Heart right ventricle (tissue), 16 donors: ENCODE measurements around the gene CST11. TPM values are rescaled to one million over a fixed set of nuclear protein-coding genes. Genes with fewer than 3 reads are reported as not detected.

Experiments used
- ATAC-seq, 8 donors: fragments of 200-7000 bp; cut with Tn5 transposase; one replicate each; pipeline ENCODE4 v1.9.1; 2020; ENCODE audit warnings: mild to moderate bottlenecking in 8 of 8, moderate library complexity in 8 of 8, moderate number of reproducible peaks in 1 of 8
- DNase-seq, 2 donors: peaks; one replicate each; pipeline ENCODE4 v3.0.0-alpha.2; 2020
- H3K27ac ChIP-seq, 10 donors: fragments of 200-600 bp; sonication (generic) in 2 of 10; one replicate each; pipeline versions ENCODE4 v1.5.0 to v1.8.0; 2020 to 2022; ENCODE audit warnings: mild to moderate bottlenecking in 3 of 10
- H3K27me3 ChIP-seq, 7 donors: fragments of 200-600 bp; one replicate each; pipeline ENCODE4 v1.8.0; 2021 to 2022; ENCODE audit warnings: mild to moderate bottlenecking in 2 of 7
- H3K36me3 ChIP-seq, 9 donors: fragments of 200-600 bp; sonication (generic) in 1 of 9; one replicate each; pipeline versions ENCODE4 v1.5.0 to v1.8.0; 2020 to 2022; ENCODE audit warnings: mild to moderate bottlenecking in 2 of 9
- H3K4me1 ChIP-seq, 9 donors: fragments of 200-600 bp; sonication (generic) in 1 of 9; one replicate each; pipeline versions ENCODE4 v1.5.0 to v1.8.0; 2020 to 2022; ENCODE audit warnings: mild to moderate bottlenecking in 4 of 9
- H3K4me3 ChIP-seq, 10 donors: fragments of 200-600 bp; sonication (generic) in 2 of 10; one replicate each; pipeline versions ENCODE4 v1.5.0 to v1.8.0; 2020 to 2022; ENCODE audit warnings: mild to moderate bottlenecking in 7 of 10, moderate library complexity in 2 of 10
- H3K9me3 ChIP-seq, 11 donors: fragments of 200-600 bp in 10 of 11; sonication (generic) in 2 of 11; one replicate each; pipeline versions ENCODE4 v1.5.0 to v1.8.0; 2013 to 2022; ENCODE audit warnings: mild to moderate bottlenecking in 2 of 11, control low read depth in 1 of 11, moderate library complexity in 1 of 11
- CTCF ChIP-seq, 9 donors: fragments of 200-600 bp; sonication (generic) in 2 of 9; IDR thresholded peaks; one replicate each; pipeline versions ENCODE4 v1.5.0 to v1.8.0; 2021 to 2022; ENCODE audit warnings: antibody characterized with exemption in 9 of 9, mild to moderate bottlenecking in 5 of 9, moderate library complexity in 1 of 9
- WGBS, 2 donors: extraction: QIAGEN DNeasy Blood & Tissue Kit; methylation state at CpG; one replicate each; pipeline ENCODE4 v1.1.7; 2013; ENCODE audit warnings: inconsistent platforms in 1 of 2; 5-methylcytosine and 5-hydroxymethylcytosine counted together
- intact Hi-C, 10 donors: fragments of 100-400 bp; cut with DNase I; formaldehyde crosslinking; loops; one replicate each; pipeline versions ENCODE4 v1.11.1 to v1.14.2; 2022
- polyA plus RNA-seq, 2 donors: library from polyadenylated mRNA; stranded (reverse); fragments of 200-250 nt; gene quantifications; one replicate each; pipeline ENCODE4 v1.2.3, GENCODE V29; 2013
- total RNA-seq, 10 donors: library from RNA; stranded (reverse); fragmentation: NEBNext Ultra II Directional in 3 of 10; extraction: Animal tissue kit (Norgen Biotek cat#: 25700) in 3 of 10; gene quantifications; one replicate each; pipeline versions ENCODE4 v1.2.1 to v1.2.4, GENCODE V29; 2021 to 2023
- donor health status: Arrhythmogenic right ventricular cardiomyopathy.
- donor health status: ischemic (EF 13 %, LVEDD 7.1; RV severe dilation, severe dysfunction).
- donor health status: healthy with polysubstance abuse.
- donor health status: DM: no; HTN: yes; CAD: no.
- donor health status: DM: no; HTN: no; CAD: no.
- donor health status: ischemic (EF 25% LVEDD 6.9; RV normal size, moderate dysfunction).
- donor health status: ischemic (EF 25% LVEDD 5.7; RV mildly dilated, moderate dysfunction).
- donor health status: healthy.
- donor health status: DM: yes; HTN: yes; CAD: no.
- donor health status: Ischemic cardiomyopathy.
- donor health status: ischemic (EF 35%, LVEDD 5.7; RV mildly dilated, moderate dysfunction).
- donor health status: nonischemic (EF 11% LVEDD 7.7; RV severe dilation, severe dysfunction).
- donor health status: DM: yes; HTN: yes; CAD: no.
- donor health status: PGD.
- donor health status: ischemic (EF 29% LVEDD 5.4; RV normal size, mild dysfunction).
- donor health status: nonischemic (EF 23%, LVEDD 6.1; RV moderate dilation, normal function).

Gene CST11
- total and polyA plus RNA-seq, 12 donors, result not detected

DNA sequence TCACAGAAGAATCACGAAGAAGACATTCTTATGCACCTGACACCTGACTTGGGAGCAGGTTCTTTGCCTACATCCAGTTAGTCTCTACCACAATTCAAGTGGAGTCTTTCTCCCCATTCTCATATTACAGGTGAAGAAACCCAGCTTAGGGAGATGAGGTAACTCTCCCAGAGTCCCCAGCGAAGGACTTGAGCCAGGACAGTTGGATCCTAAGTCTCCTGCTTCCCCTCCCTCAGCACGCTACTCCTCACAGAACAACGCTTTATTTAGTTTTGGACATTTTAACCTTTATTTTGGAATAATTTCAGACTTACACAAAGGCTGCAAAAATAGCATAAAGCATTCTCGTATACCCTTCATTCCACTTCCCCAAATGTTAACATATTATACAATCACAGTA, 14.0 kb downstream of the CST11 start:
- WGBS, 2 donors, result 62 to 80% methylated on average over 5 of the region's 5 CpGs
- no peak for ATAC-seq
- DNase-seq, result no peak
- no peaks in the 10 kb centered on the region for H3K9me3 ChIP-seq
- no peak overlapping the region for H3K27ac ChIP-seq
- peaks cover 0 to 14% (median 3%) of the 10 kb centered on the region in 9 donors for H3K4me1 ChIP-seq
- no peaks in the 10 kb centered on the region for H3K27me3 ChIP-seq
- no peaks in the 10 kb centered on the region for H3K36me3 ChIP-seq
- intact Hi-C loops, result loop anchor here in 1 of 10 donors (5.0 kb wide), 1 partner anchor 169 kb away; the partner anchor contains the start of gene CST9
- no peak for TF ChIP-seq CTCF (IDR thresholded peaks at IDR 0.05)
- H3K4me3 ChIP-seq, result no peak overlapping the region

- WGBS, 2 donors, result 87 to 91% methylated on average over 9 of the region's 9 CpGs
- no peaks in the 10 kb centered on the region for H3K9me3 ChIP-seq
These were observed 15.4 kb downstream of the CST11 start for GRCh38 chr20:23437126-23437899.

DNA sequence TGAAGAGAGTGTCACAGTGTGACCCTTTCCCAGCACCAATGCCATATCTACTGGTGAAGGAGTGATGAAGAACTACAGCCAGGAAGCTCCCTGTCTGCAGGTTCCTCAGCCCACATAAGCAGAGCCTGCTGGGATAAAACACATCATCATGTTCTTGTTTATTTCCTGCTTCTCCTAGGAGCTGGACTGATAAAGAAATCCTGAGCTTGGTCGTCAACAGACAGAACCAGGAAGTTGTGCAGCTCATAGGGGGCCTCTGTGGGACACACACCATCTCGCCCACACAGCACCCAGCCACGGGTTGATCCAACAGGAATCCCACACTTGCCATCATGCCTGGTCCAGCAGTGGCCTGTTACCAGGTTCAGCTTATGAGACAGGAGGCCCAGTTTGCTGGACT, 16.0 kb downstream of the CST11 start:
- intact Hi-C loops, result loop anchor here in 1 of 10 donors (5.0 kb wide), 1 partner anchor 171 kb away; the partner anchor contains the start of gene CST9
- Histone ChIP-seq H3K27me3 (no peaks in the 10 kb centered on the region), H3K9me3 (no peaks in the 10 kb centered on the region), H3K27ac (peak overlapping the region in 1 of 10 donors; percentile 29), H3K4me3 (no peak overlapping the region), H3K4me1 (peaks cover 0 to 14% (median 3%) of the 10 kb centered on the region in 9 donors), H3K36me3 (no peaks in the 10 kb centered on the region)
- ATAC-seq (peak in 7 of 8 donors; percentile 33 to 75 (median 66)), DNase-seq (no peak)
- WGBS, 2 donors, result 34 to 43% methylated on average over 3 of the region's 3 CpGs
- no peak for TF ChIP-seq CTCF (IDR thresholded peaks at IDR 0.05)

More at GRCh38 chr20:23437126-23437899, 15.4 kb downstream of the CST11 start:
- Histone ChIP-seq H3K27ac (peak overlapping the region in 1 of 10 donors; percentile 29), H3K4me3 (no peak overlapping the region), H3K4me1 (peaks cover 0 to 14% (median 3%) of the 10 kb centered on the region in 9 donors), H3K36me3 (no peaks in the 10 kb centered on the region), H3K27me3 (no peaks in the 10 kb centered on the region)
- DNase-seq (no peak), ATAC-seq (no peak)
- TF ChIP-seq CTCF (IDR thresholded peaks at IDR 0.05), result no peak
- intact Hi-C loops, result loop anchor here in 1 of 10 donors (5.0 kb wide), 1 partner anchor 170 kb away; the partner anchor contains the start of gene CST9

GRCh38 chr20:23435626-23436539, 16.8 kb downstream of the CST11 start:
- peak; percentile 24 to 29 for DNase-seq
- no peaks in the 10 kb centered on the region for H3K9me3 ChIP-seq
- peaks cover 0 to 14% (median 3%) of the 10 kb centered on the region in 9 donors for H3K4me1 ChIP-seq
- peak in 5 of 8 donors; percentile 22 to 52 (median 34) for ATAC-seq
- no peaks in the 10 kb centered on the region for H3K36me3 ChIP-seq
- WGBS, 2 donors, result 75 to 80% methylated on average over 11 of the region's 11 CpGs
- intact Hi-C loops, result loop anchor here in 1 of 10 donors (5.0 kb wide), 1 partner anchor 171 kb away; the partner anchor contains the start of gene CST9
- no peak for TF ChIP-seq CTCF (IDR thresholded peaks at IDR 0.05)
- no peak overlapping the region for H3K4me3 ChIP-seq
- H3K27me3 ChIP-seq, result no peaks in the 10 kb centered on the region
- no peak overlapping the region for H3K27ac ChIP-seq
